ENCODE data around the gene DLEU7.

The DLEU7 gene

GRCh38 chr13:50788551-50789210 lies 54.8 kb downstream of the DLEU7 start:
- no peak for DNase-seq (ENCODE audit: low spot score)

GRCh38 chr13:50787316-50788195 lies 55.9 kb downstream of the DLEU7 start:
- DNase-seq (ENCODE audit: low spot score) = no peak

DNA sequence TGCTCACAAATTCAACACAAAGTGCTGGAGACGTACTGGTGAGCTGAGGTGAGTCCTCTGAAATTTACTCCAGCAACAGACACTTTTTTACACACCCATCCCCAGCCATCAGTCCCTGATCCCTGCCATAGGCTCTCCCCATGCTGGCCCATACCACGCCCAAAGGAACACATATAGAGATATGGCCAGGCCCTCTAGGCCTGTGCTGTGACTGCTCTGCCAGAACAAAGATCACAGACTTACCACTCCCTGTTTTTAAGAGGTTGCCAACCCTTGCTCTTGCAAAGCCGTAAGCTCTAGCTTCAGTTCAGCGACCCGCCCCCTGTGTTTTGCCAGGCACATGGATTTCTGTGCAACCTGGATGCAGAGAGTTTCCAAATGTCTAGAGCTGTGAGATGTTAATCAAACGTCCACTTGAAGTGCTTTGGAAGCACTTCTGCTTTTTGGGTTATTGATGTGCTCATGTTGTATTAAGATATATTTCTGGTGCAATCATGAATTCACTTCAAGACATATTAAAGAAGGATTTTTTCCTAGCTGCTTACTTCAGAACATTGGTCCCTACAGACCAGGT lies 59.7 kb downstream of the DLEU7 start:
- DNase-seq (ENCODE audit: low spot score) = no peak

DNA sequence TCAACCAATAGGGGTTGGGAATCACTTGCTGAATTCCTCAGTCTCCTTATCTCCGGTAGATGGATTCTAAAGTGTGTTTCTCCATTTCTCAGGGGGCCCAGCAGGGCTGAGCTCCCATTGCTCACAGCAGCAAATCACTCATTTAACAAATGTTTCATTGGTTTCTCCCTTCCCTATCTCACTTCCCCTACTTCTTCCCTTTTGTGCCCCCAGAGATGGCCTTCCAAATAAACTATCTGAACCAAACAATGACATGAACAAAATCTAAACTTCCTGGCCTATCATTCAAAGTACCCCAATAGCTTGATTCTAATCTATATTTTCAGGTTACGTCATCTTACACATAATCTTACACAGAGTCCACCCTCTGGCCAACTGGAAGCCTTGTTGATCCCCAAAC lies 60.4 kb downstream of the DLEU7 start:
- DNase-seq (ENCODE audit: low spot score) = no peak

GRCh38 chr13:50780201-50781015 lies 63.1 kb downstream of the DLEU7 start:
- DNase-seq (ENCODE audit: low spot score) = no peak

DNA sequence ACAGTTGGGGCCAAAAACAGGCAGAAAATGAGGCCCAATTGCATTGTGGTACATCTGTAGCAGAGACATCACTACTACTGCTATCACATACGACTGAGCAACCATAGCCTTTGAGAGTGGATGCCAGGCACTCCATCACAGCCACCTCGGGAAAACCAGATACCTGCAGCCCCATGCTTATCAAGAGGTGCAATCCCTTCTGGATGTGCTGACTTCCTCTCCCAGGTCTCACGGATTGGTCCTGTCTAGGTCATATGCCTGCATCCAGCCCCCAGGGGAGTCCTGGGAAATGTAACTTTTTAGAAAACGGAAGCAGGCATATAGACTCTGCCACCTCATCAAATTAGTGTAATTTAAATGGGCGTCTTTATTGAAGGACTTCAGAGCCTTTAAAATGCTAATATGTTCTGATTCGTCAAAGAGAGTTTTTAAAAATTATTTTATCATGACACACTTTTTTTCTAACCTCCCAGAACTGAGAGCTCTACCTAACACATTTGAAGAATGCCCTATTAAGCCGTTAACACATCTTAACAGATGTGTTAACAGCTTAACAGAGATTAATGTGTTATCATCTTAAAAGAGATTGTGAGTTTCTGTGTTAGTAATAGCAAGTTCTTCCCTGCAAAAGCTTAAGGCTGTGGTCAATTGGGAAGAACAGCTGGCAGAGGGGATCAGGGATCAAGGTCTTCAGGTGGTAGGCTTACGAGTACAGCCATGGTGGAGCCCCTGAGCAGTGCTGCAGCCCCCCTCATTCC lies 63.9 kb downstream of the DLEU7 start:
- DNase-seq (ENCODE audit: low spot score) = no peak
